ENCODE results near the gene GATA6.

Gene GATA6

GRCh38 chr18:22204214-22204536, 34.8 kb downstream of the GATA6 start:
- DNase-seq (ENCODE audit: low read depth, low spot score), result no peak
- POLR2A ChIA-PET, result no interaction called here
- H3K4me3 ChIP-seq (ENCODE audit: low read depth, low read length), result no peak overlapping the region
- TF ChIP-seq CTCF (IDR thresholded peaks at IDR 0.05; ENCODE audit: insufficient read depth, low read length, missing control alignments), result no peak
- CTCF ChIA-PET, result no interaction called here

GRCh38 chr18:22204996-22205395, 35.6 kb downstream of the GATA6 start:
- no peak overlapping the region for H3K4me3 ChIP-seq (ENCODE audit: low read depth, low read length)
- no peak for DNase-seq (ENCODE audit: low read depth, low spot score)
- POLR2A ChIA-PET, result no interaction called here
- CTCF ChIA-PET, result interaction anchor here (1.0 kb wide), 1 partner anchor 18 kb away, joined by 4 read pairs; no protein-coding TSS in a partner anchor
- no peak for TF ChIP-seq CTCF (IDR thresholded peaks at IDR 0.05; ENCODE audit: insufficient read depth, low read length, missing control alignments)

GRCh38 chr18:22207021-22207758, 37.8 kb downstream of the GATA6 start:
- CTCF ChIA-PET, result no interaction called here
- no peak for DNase-seq (ENCODE audit: low read depth, low spot score)
- TF ChIP-seq CTCF (IDR thresholded peaks at IDR 0.05; ENCODE audit: insufficient read depth, low read length, missing control alignments), result no peak
- POLR2A ChIA-PET, result no interaction called here
- H3K4me3 ChIP-seq (ENCODE audit: low read depth, low read length), result no peak overlapping the region

GRCh38 chr18:22210311-22210754, 40.9 kb downstream of the GATA6 start:
- POLR2A ChIA-PET, result no interaction called here
- CTCF ChIA-PET, result interaction anchor here (1.6 kb wide), 1 partner anchor 28 kb away, joined by 3 read pairs; no protein-coding TSS in a partner anchor
- H3K4me3 ChIP-seq (ENCODE audit: low read depth, low read length), result no peak overlapping the region
- TF ChIP-seq CTCF (IDR thresholded peaks at IDR 0.05; ENCODE audit: insufficient read depth, low read length, missing control alignments), result no peak
- DNase-seq (ENCODE audit: low read depth, low spot score), result no peak

- no peak for TF ChIP-seq CTCF (IDR thresholded peaks at IDR 0.05; ENCODE audit: insufficient read depth, low read length, missing control alignments)
- POLR2A ChIA-PET, result no interaction called here
- H3K4me3 ChIP-seq (ENCODE audit: low read depth, low read length), result no peak overlapping the region
- CTCF ChIA-PET, result interaction anchor here (1.6 kb wide), 1 partner anchor 27 kb away, joined by 3 read pairs; no protein-coding TSS in a partner anchor
- DNase-seq (ENCODE audit: low read depth, low spot score), result no peak
Measured at GRCh38 chr18:22211657-22212056, 42.3 kb downstream of the GATA6 start.

- no peak overlapping the region for H3K4me3 ChIP-seq (ENCODE audit: low read depth, low read length)
- CTCF ChIA-PET, result interaction anchor here (0.8 kb wide), 1 partner anchor 16 kb away, joined by 3 read pairs; no protein-coding TSS in a partner anchor
- no peak for TF ChIP-seq CTCF (IDR thresholded peaks at IDR 0.05; ENCODE audit: insufficient read depth, low read length, missing control alignments)
- POLR2A ChIA-PET, result no interaction called here
- DNase-seq (ENCODE audit: low read depth, low spot score), result no peak
Measured at GRCh38 chr18:22213333-22213973, 44.1 kb downstream of the GATA6 start.

Data from AG04449 (cell line).